Endodermal cell (in vitro differentiated cells): ENCODE data around the gene C3orf49. TPM values are rescaled to one million over a fixed set of nuclear protein-coding genes. Genes with fewer than 3 reads are reported as not detected.

ENCODE experiments used
- DNase-seq: peaks from one replicate; pipeline ENCODE4 v3.0.0-alpha.2; 2017
- H3K27ac ChIP-seq: 2 replicates; pipeline ENCODE4 v1.5.1; 2013; ENCODE audit warnings: mild to moderate bottlenecking, low read depth, low read length, moderate library complexity
- H3K27me3 ChIP-seq: 2 replicates; pipeline ENCODE4 v1.6.1; 2013; ENCODE audit warnings: mild to moderate bottlenecking, low read length, moderate library complexity; ENCODE audit not compliant: insufficient read depth, control insufficient read depth, poor library complexity, severe bottlenecking
- H3K36me3 ChIP-seq: 2 replicates; pipeline ENCODE4 v1.7.0; 2013; ENCODE audit warnings: mild to moderate bottlenecking, low read length, moderate library complexity; ENCODE audit not compliant: control insufficient read depth, insufficient read depth
- H3K4me1 ChIP-seq: one replicate; pipeline ENCODE4 v1.7.0; 2013; ENCODE audit warnings: low read length; ENCODE audit not compliant: control insufficient read depth, insufficient read depth
- H3K4me3 ChIP-seq: 2 replicates; pipeline ENCODE4 v1.5.1; 2013; ENCODE audit warnings: mild to moderate bottlenecking, low read length, moderate library complexity
- H3K9ac ChIP-seq: 2 replicates; pipeline ENCODE4 v1.6.1; 2013; ENCODE audit warnings: mild to moderate bottlenecking, low read length, moderate library complexity; ENCODE audit not compliant: poor library complexity, severe bottlenecking; ENCODE audit errors: extremely low read depth
- H3K9me3 ChIP-seq: 2 replicates; pipeline ENCODE4 v1.6.1; 2013; ENCODE audit warnings: mild to moderate bottlenecking, low read length, moderate library complexity; ENCODE audit not compliant: control insufficient read depth
- H3K27ac Mint-ChIP-seq: 2 replicates; pipeline ENCODE4 v1.8.0; 2020; ENCODE audit warnings: mixed read lengths
- H3K27me3 Mint-ChIP-seq: 2 replicates; pipeline ENCODE4 v1.8.0; 2021; ENCODE audit warnings: mild to moderate bottlenecking, mixed read lengths; ENCODE audit not compliant: insufficient read depth
- H3K36me3 Mint-ChIP-seq: 2 replicates; pipeline ENCODE4 v1.8.0; 2020; ENCODE audit warnings: low read depth, mixed read lengths
- H3K4me1 Mint-ChIP-seq: 2 replicates; pipeline ENCODE4 v1.8.0; 2020; ENCODE audit warnings: mixed read lengths
- H3K4me3 Mint-ChIP-seq: 2 replicates; pipeline ENCODE4 v1.8.0; 2020; ENCODE audit warnings: mild to moderate bottlenecking, moderate library complexity, mixed read lengths
- H3K9me3 Mint-ChIP-seq: 2 replicates; pipeline ENCODE4 v1.8.0; 2020; ENCODE audit warnings: mild to moderate bottlenecking, mixed read lengths
- CTCF ChIP-seq: fragments of 200-600 bp; sonication (generic); conservative IDR thresholded peaks from 2 replicates; pipeline ENCODE4 v1.5.0; 2021; ENCODE audit warnings: antibody characterized with exemption, mild to moderate bottlenecking
- WGBS, 2 experiments: methylation state at CpG; one replicate each; pipeline versions ENCODE4 v1.1.5 to v1.1.7; 2013; ENCODE audit warnings: missing lambda C conversion rate in 2 of 2, mixed read lengths in 1 of 2; ENCODE audit not compliant: insufficient coverage in 1 of 2, insufficient read length in 1 of 2; 5-methylcytosine and 5-hydroxymethylcytosine counted together
- total RNA-seq, 2 donors: library from RNA; stranded (reverse); fragmentation: NEBNext Ultra II Directional in 1 of 2; extraction: Animal tissue kit (Norgen Biotek cat#: 25700) in 1 of 2; gene quantifications; 2 replicates in 1 of 2; 3 replicates in 1 of 2; pipeline ENCODE4 v1.2.1, GENCODE V29; 2021

C3orf49 gene
- total RNA-seq, 2 donors from 2014 or later = not detected

- WGBS, 2 experiments = 0 to 1% methylated on average over 32 to 98 of the region's 98 CpGs
- H3K4me1 Mint-ChIP-seq = peaks cover 43% of the 10 kb centered on the region
- H3K27me3 Mint-ChIP-seq = no peaks in the 10 kb centered on the region
- peak; percentile 88 for DNase-seq
- peak within 1 kb of the TSS; percentile 97 for H3K27ac Mint-ChIP-seq
- Histone ChIP-seq H3K36me3 (peaks cover 19% of the 10 kb centered on the region), H3K4me3 (peak within 1 kb of the TSS; percentile 98), H3K4me1 (peaks cover 4% of the 10 kb centered on the region), H3K9ac (peak within 1 kb of the TSS; percentile 81), H3K27me3 (no peaks in the 10 kb centered on the region), H3K27ac (peak within 1 kb of the TSS; percentile 80), H3K9me3 (no peaks in the 10 kb centered on the region)
- no peaks in the 10 kb centered on the region for H3K9me3 Mint-ChIP-seq
- peaks cover 23% of the 10 kb centered on the region for H3K36me3 Mint-ChIP-seq
- no peak for TF ChIP-seq CTCF
- H3K4me3 Mint-ChIP-seq = peak within 1 kb of the TSS; percentile 92
Measured at GRCh38 chr3:63863150-63864007, 44.3 kb downstream of the C3orf49 start, which contains the start of the genes ATXN7 and THOC7. Gene ATXN7 (plus strand): TSS chr3:63863867. CDS start chr3:63912599, 48,732 bp downstream. Gene THOC7 (minus strand): TSS chr3:63863805. CDS start chr3:63863790, 15 bp downstream.

- H3K27me3 Mint-ChIP-seq = no peaks in the 10 kb centered on the region
- H3K27ac Mint-ChIP-seq = peak overlapping the region; percentile 82
- Histone ChIP-seq H3K27me3 (no peaks in the 10 kb centered on the region), H3K9ac (peak overlapping the region; percentile 81), H3K27ac (no peak overlapping the region), H3K36me3 (peaks cover 19% of the 10 kb centered on the region), H3K9me3 (no peaks in the 10 kb centered on the region), H3K4me1 (peaks cover 4% of the 10 kb centered on the region), H3K4me3 (peak overlapping the region; percentile 90)
- peak overlapping the region; percentile 92 for H3K4me3 Mint-ChIP-seq
- no peaks in the 10 kb centered on the region for H3K9me3 Mint-ChIP-seq
- 1 to 14% methylated on average over 8 to 93 of the region's 93 CpGs for WGBS, 2 experiments
- peaks cover 23% of the 10 kb centered on the region for H3K36me3 Mint-ChIP-seq
- TF ChIP-seq CTCF = no peak
- peak; percentile 66 for DNase-seq
- peaks cover 38% of the 10 kb centered on the region for H3K4me1 Mint-ChIP-seq
Measured at GRCh38 chr3:63864008-63864964, 45.2 kb downstream of the C3orf49 start.

GRCh38 chr3:63864965-63865327, 45.8 kb downstream of the C3orf49 start:
- peak overlapping the region; percentile 82 for H3K27ac Mint-ChIP-seq
- Histone ChIP-seq H3K9ac (peak overlapping the region; percentile 81), H3K9me3 (no peaks in the 10 kb centered on the region), H3K4me1 (peaks cover 4% of the 10 kb centered on the region), H3K27me3 (no peaks in the 10 kb centered on the region), H3K27ac (no peak overlapping the region), H3K4me3 (peak overlapping the region; percentile 90), H3K36me3 (peaks cover 17% of the 10 kb centered on the region)
- H3K4me1 Mint-ChIP-seq = peaks cover 34% of the 10 kb centered on the region
- 31 to 57% methylated on average over 1 to 3 of the region's 3 CpGs for WGBS, 2 experiments
- TF ChIP-seq CTCF = no peak
- peak overlapping the region; percentile 92 for H3K4me3 Mint-ChIP-seq
- H3K9me3 Mint-ChIP-seq = no peaks in the 10 kb centered on the region
- no peak for DNase-seq
- peaks cover 23% of the 10 kb centered on the region for H3K36me3 Mint-ChIP-seq
- no peaks in the 10 kb centered on the region for H3K27me3 Mint-ChIP-seq
